Midbrain (tissue), 1 donor: ENCODE measurements around the gene RUFY2.

Source experiments
- DNase-seq: peaks from one replicate; lab custom pipeline; 2025; lab: John Stamatoyannopoulos, UW

Gene RUFY2

GRCh38 chr10:68406815-68407548, at the start of gene RUFY2:
Gene RUFY2, minus strand, starts transcription at chr10:68407277. Its CDS starts 88 bp downstream, at chr10:68407189.
- DNase-seq: peak; percentile 84

GRCh38 chr10:68449698-68450097, 42.6 kb upstream of the RUFY2 start:
- peak; percentile 0 for DNase-seq

GRCh38 chr10:68446179-68446578, 39.1 kb upstream of the RUFY2 start:
- DNase-seq: no peak

- DNase-seq: no peak
Measured at GRCh38 chr10:68442971-68443370, 35.9 kb upstream of the RUFY2 start.

- no peak for DNase-seq
Measured at GRCh38 chr10:68440898-68441297, 33.8 kb upstream of the RUFY2 start.

GRCh38 chr10:68435803-68436202, 28.7 kb upstream of the RUFY2 start:
- no peak for DNase-seq

- DNase-seq: no peak
Measured at GRCh38 chr10:68434657-68435056, 27.6 kb upstream of the RUFY2 start.

GRCh38 chr10:68428396-68429104, 21.5 kb upstream of the RUFY2 start:
- no peak for DNase-seq

GRCh38 chr10:68424454-68425014, 17.5 kb upstream of the RUFY2 start:
- DNase-seq: no peak

- no peak for DNase-seq
Measured at GRCh38 chr10:68423522-68423921, 16.4 kb upstream of the RUFY2 start.

GRCh38 chr10:68419376-68419775, 12.3 kb upstream of the RUFY2 start:
- DNase-seq: no peak

- no peak for DNase-seq
Measured at GRCh38 chr10:68408898-68409518, 1.9 kb upstream of the RUFY2 start.

- DNase-seq: peak; percentile 62
Measured at GRCh38 chr10:68406111-68406814, 814 bp downstream of the RUFY2 start.

- no peak for DNase-seq
Measured at GRCh38 chr10:68403701-68404100, 3.4 kb downstream of the RUFY2 start.

GRCh38 chr10:68402276-68402675, 4.8 kb downstream of the RUFY2 start:
- DNase-seq: no peak

GRCh38 chr10:68397005-68397404, 10.1 kb downstream of the RUFY2 start:
- no peak for DNase-seq

GRCh38 chr10:68385740-68386139, 21.3 kb downstream of the RUFY2 start:
- no peak for DNase-seq

- DNase-seq: no peak
Measured at GRCh38 chr10:68371604-68372003, 35.5 kb downstream of the RUFY2 start.

- no peak for DNase-seq
Measured at GRCh38 chr10:68367121-68367520, 40.0 kb downstream of the RUFY2 start.

GRCh38 chr10:68366600-68366999, 40.5 kb downstream of the RUFY2 start:
- DNase-seq: no peak

- DNase-seq: no peak
Measured at GRCh38 chr10:68365611-68366010, 41.5 kb downstream of the RUFY2 start.
